Muscle layer of duodenum (tissue), 2 donors: Measurements from ENCODE around the gene BRD3OS.

ENCODE experiments used
- H3K27ac ChIP-seq: one replicate; pipeline ENCODE4 v1.7.0; 2013; ENCODE audit warnings: mild to moderate bottlenecking, low read length
- H3K27me3 ChIP-seq: one replicate; pipeline ENCODE4 v1.7.0; 2013; ENCODE audit warnings: low read depth, mild to moderate bottlenecking, control low read depth, low read length
- H3K36me3 ChIP-seq, 2 donors: one replicate each; pipeline ENCODE4 v1.7.0; 2013; ENCODE audit warnings: low read length in 2 of 2, control low read depth in 1 of 2, mild to moderate bottlenecking in 1 of 2; ENCODE audit not compliant: insufficient read depth in 2 of 2, control insufficient read depth in 1 of 2
- H3K4me1 ChIP-seq, 2 donors: one replicate each; pipeline ENCODE4 v1.7.0; 2013; ENCODE audit warnings: low read length in 2 of 2, mild to moderate bottlenecking in 2 of 2, control low read depth in 1 of 2, moderate library complexity in 1 of 2; ENCODE audit not compliant: insufficient read depth in 2 of 2, control insufficient read depth in 1 of 2
- H3K4me3 ChIP-seq, 2 donors: one replicate each; pipeline ENCODE4 v1.7.0; 2013; ENCODE audit warnings: low read length in 2 of 2, low read depth in 1 of 2, mild to moderate bottlenecking in 1 of 2
- H3K9me3 ChIP-seq, 2 donors: one replicate each; pipeline ENCODE4 v1.7.0; 2013; ENCODE audit warnings: low read length in 2 of 2, control low read depth in 1 of 2, mild to moderate bottlenecking in 1 of 2; ENCODE audit not compliant: control insufficient read depth in 1 of 2
- donor health status: healthy.

The BRD3OS gene

GRCh38 chr9:133997584-133997983 is 27.7 kb upstream of the BRD3OS start:
- no peaks in the 10 kb centered on the region for H3K27me3 ChIP-seq
- no peaks in the 10 kb centered on the region for H3K9me3 ChIP-seq
- H3K4me1 ChIP-seq = peaks cover 7 to 14% of the 10 kb centered on the region in 2 donors
- no peak overlapping the region for H3K4me3 ChIP-seq
- H3K36me3 ChIP-seq = peaks cover 0 to 5% of the 10 kb centered on the region in 2 donors
- no peak overlapping the region for H3K27ac ChIP-seq

GRCh38 chr9:133998915-133999595 is 26.2 kb upstream of the BRD3OS start:
- Histone ChIP-seq H3K36me3 (no peaks in the 10 kb centered on the region), H3K27me3 (no peaks in the 10 kb centered on the region), H3K9me3 (no peaks in the 10 kb centered on the region), H3K4me1 (peaks cover 1 to 3% of the 10 kb centered on the region in 2 donors), H3K4me3 (no peak overlapping the region), H3K27ac (no peak overlapping the region)

GRCh38 chr9:133999851-134000265 is 25.4 kb upstream of the BRD3OS start:
- H3K4me3 ChIP-seq = no peak overlapping the region
- H3K36me3 ChIP-seq = no peaks in the 10 kb centered on the region
- no peak overlapping the region for H3K27ac ChIP-seq
- H3K9me3 ChIP-seq = no peaks in the 10 kb centered on the region
- no peaks in the 10 kb centered on the region for H3K27me3 ChIP-seq
- H3K4me1 ChIP-seq = no peaks in the 10 kb centered on the region

- Histone ChIP-seq H3K4me3 (no peak overlapping the region), H3K4me1 (no peaks in the 10 kb centered on the region), H3K27me3 (no peaks in the 10 kb centered on the region), H3K9me3 (no peaks in the 10 kb centered on the region), H3K27ac (no peak overlapping the region), H3K36me3 (no peaks in the 10 kb centered on the region)
These were observed 22.5 kb upstream of the BRD3OS start for GRCh38 chr9:134002796-134003195.

GRCh38 chr9:134003237-134003636 is 22.0 kb upstream of the BRD3OS start:
- Histone ChIP-seq H3K4me3 (no peak overlapping the region), H3K4me1 (no peaks in the 10 kb centered on the region), H3K27ac (no peak overlapping the region), H3K9me3 (no peaks in the 10 kb centered on the region), H3K36me3 (no peaks in the 10 kb centered on the region), H3K27me3 (no peaks in the 10 kb centered on the region)

GRCh38 chr9:134004131-134004873 is 21.0 kb upstream of the BRD3OS start:
- Histone ChIP-seq H3K36me3 (no peaks in the 10 kb centered on the region), H3K4me1 (no peaks in the 10 kb centered on the region), H3K9me3 (no peaks in the 10 kb centered on the region), H3K27me3 (no peaks in the 10 kb centered on the region), H3K27ac (no peak overlapping the region), H3K4me3 (no peak overlapping the region)

- Histone ChIP-seq H3K27me3 (no peaks in the 10 kb centered on the region), H3K27ac (no peak overlapping the region), H3K9me3 (no peaks in the 10 kb centered on the region), H3K4me3 (no peak overlapping the region), H3K4me1 (no peaks in the 10 kb centered on the region), H3K36me3 (no peaks in the 10 kb centered on the region)
These were observed 20.4 kb upstream of the BRD3OS start for GRCh38 chr9:134004881-134005280.

- no peak overlapping the region for H3K4me3 ChIP-seq
- H3K4me1 ChIP-seq = no peaks in the 10 kb centered on the region
- H3K27ac ChIP-seq = no peak overlapping the region
- H3K9me3 ChIP-seq = no peaks in the 10 kb centered on the region
- no peaks in the 10 kb centered on the region for H3K27me3 ChIP-seq
- H3K36me3 ChIP-seq = no peaks in the 10 kb centered on the region
These were observed 19.9 kb upstream of the BRD3OS start for GRCh38 chr9:134005381-134005780.

- Histone ChIP-seq H3K4me1 (no peaks in the 10 kb centered on the region), H3K9me3 (no peaks in the 10 kb centered on the region), H3K4me3 (no peak overlapping the region)
These were observed 18.1 kb upstream of the BRD3OS start for GRCh38 chr9:134007150-134007549.

GRCh38 chr9:134007571-134007970 is 17.7 kb upstream of the BRD3OS start:
- Histone ChIP-seq H3K9me3 (no peaks in the 10 kb centered on the region), H3K27ac (no peak overlapping the region), H3K36me3 (no peaks in the 10 kb centered on the region), H3K27me3 (no peaks in the 10 kb centered on the region), H3K4me1 (no peaks in the 10 kb centered on the region), H3K4me3 (no peak overlapping the region)

More at GRCh38 chr9:134007150-134007549, 18.1 kb upstream of the BRD3OS start:
- Histone ChIP-seq H3K27me3 (no peaks in the 10 kb centered on the region), H3K27ac (no peak overlapping the region), H3K36me3 (no peaks in the 10 kb centered on the region)

- Histone ChIP-seq H3K36me3 (no peaks in the 10 kb centered on the region), H3K27me3 (no peaks in the 10 kb centered on the region), H3K27ac (no peak overlapping the region), H3K4me1 (no peaks in the 10 kb centered on the region), H3K4me3 (no peak overlapping the region), H3K9me3 (no peaks in the 10 kb centered on the region)
These were observed 14.7 kb upstream of the BRD3OS start for GRCh38 chr9:134010310-134011173.
